Measurements from ENCODE around the gene NIPAL4.

NIPAL4 gene

GRCh38 chr5:157469687-157470086, 9.7 kb downstream of the NIPAL4 start:
- H4K20me1 ChIP-seq (ENCODE audit: insufficient read depth, low read length), result no peaks in the 10 kb centered on the region
- no peaks in the 10 kb centered on the region for H3F3A ChIP-seq (ENCODE audit: insufficient read depth, low read length)
- no peaks in the 10 kb centered on the region for H3K79me2 ChIP-seq (ENCODE audit: insufficient read depth, low read length)

GRCh38 chr5:157470631-157471030, 10.6 kb downstream of the NIPAL4 start:
- H3K27ac ChIP-seq (ENCODE audit: low read depth, low read length, poor library complexity, severe bottlenecking), result no peak overlapping the region
- H3K4me2 ChIP-seq (ENCODE audit: low read length), result no peak overlapping the region
- H3K79me2 ChIP-seq (ENCODE audit: insufficient read depth, low read length), result no peaks in the 10 kb centered on the region
- no peaks in the 10 kb centered on the region for H3K27me3 ChIP-seq (ENCODE audit: insufficient read depth, low read length)
- H4K20me1 ChIP-seq (ENCODE audit: insufficient read depth, low read length), result no peaks in the 10 kb centered on the region
- TF ChIP-seq EZH2 (IDR thresholded peaks at IDR 0.05; ENCODE audit: borderline replicate concordance, low read length), result no peak
- no peak for TF ChIP-seq CTCF (IDR thresholded peaks at IDR 0.05; ENCODE audit: low read length)
- no peaks in the 10 kb centered on the region for H3K36me3 ChIP-seq (ENCODE audit: insufficient read depth, low read length)
- no peak overlapping the region for H2AFZ ChIP-seq (ENCODE audit: low read length)
- no peaks in the 10 kb centered on the region for H3K9me3 ChIP-seq (ENCODE audit: low read length)
- no peak overlapping the region for H3K4me3 ChIP-seq (ENCODE audit: low read depth, low read length, poor library complexity, severe bottlenecking)
- no peaks in the 10 kb centered on the region for H3K9me2 ChIP-seq (ENCODE audit: low read depth, low read length)
- H3K4me1 ChIP-seq (ENCODE audit: insufficient read depth, low read length, severe bottlenecking), result no peaks in the 10 kb centered on the region
- no peak overlapping the region for H3K9ac ChIP-seq (ENCODE audit: low read length)
- H3F3A ChIP-seq (ENCODE audit: insufficient read depth, low read length), result no peaks in the 10 kb centered on the region

More at GRCh38 chr5:157469687-157470086, 9.7 kb downstream of the NIPAL4 start:
- Histone ChIP-seq H3K36me3 (ENCODE audit: insufficient read depth, low read length) (no peaks in the 10 kb centered on the region), H3K9ac (ENCODE audit: low read length) (no peak overlapping the region), H3K9me3 (ENCODE audit: low read length) (no peaks in the 10 kb centered on the region), H3K4me2 (ENCODE audit: low read length) (no peak overlapping the region), H3K9me2 (ENCODE audit: low read depth, low read length) (no peaks in the 10 kb centered on the region), H3K4me3 (ENCODE audit: low read depth, low read length, poor library complexity, severe bottlenecking) (no peak overlapping the region), H2AFZ (ENCODE audit: low read length) (no peak overlapping the region), H3K4me1 (ENCODE audit: insufficient read depth, low read length, severe bottlenecking) (no peaks in the 10 kb centered on the region), H3K27me3 (ENCODE audit: insufficient read depth, low read length) (no peaks in the 10 kb centered on the region), H3K27ac (ENCODE audit: low read depth, low read length, poor library complexity, severe bottlenecking) (no peak overlapping the region)
- no peak for TF ChIP-seq CTCF (IDR thresholded peaks at IDR 0.05; ENCODE audit: low read length)
- no peak for TF ChIP-seq EZH2 (IDR thresholded peaks at IDR 0.05; ENCODE audit: borderline replicate concordance, low read length)

GRCh38 chr5:157471709-157472108, 11.7 kb downstream of the NIPAL4 start:
- TF ChIP-seq CTCF (IDR thresholded peaks at IDR 0.05; ENCODE audit: low read length) (peak; percentile 81), EZH2 (IDR thresholded peaks at IDR 0.05; ENCODE audit: borderline replicate concordance, low read length) (no peak)
- no peak overlapping the region for H3K4me2 ChIP-seq (ENCODE audit: low read length)
- no peaks in the 10 kb centered on the region for H3F3A ChIP-seq (ENCODE audit: insufficient read depth, low read length)

More at GRCh38 chr5:157471709-157472108, 11.7 kb downstream of the NIPAL4 start:
- no peak overlapping the region for H3K9ac ChIP-seq (ENCODE audit: low read length)
- no peak overlapping the region for H2AFZ ChIP-seq (ENCODE audit: low read length)
- H3K4me1 ChIP-seq (ENCODE audit: insufficient read depth, low read length, severe bottlenecking), result no peaks in the 10 kb centered on the region
- no peak overlapping the region for H3K4me3 ChIP-seq (ENCODE audit: low read depth, low read length, poor library complexity, severe bottlenecking)
- H3K9me3 ChIP-seq (ENCODE audit: low read length), result no peaks in the 10 kb centered on the region
- no peaks in the 10 kb centered on the region for H3K9me2 ChIP-seq (ENCODE audit: low read depth, low read length)
- H4K20me1 ChIP-seq (ENCODE audit: insufficient read depth, low read length), result no peaks in the 10 kb centered on the region
- no peak overlapping the region for H3K27ac ChIP-seq (ENCODE audit: low read depth, low read length, poor library complexity, severe bottlenecking)
- no peaks in the 10 kb centered on the region for H3K79me2 ChIP-seq (ENCODE audit: insufficient read depth, low read length)
- no peaks in the 10 kb centered on the region for H3K27me3 ChIP-seq (ENCODE audit: insufficient read depth, low read length)
- no peaks in the 10 kb centered on the region for H3K36me3 ChIP-seq (ENCODE audit: insufficient read depth, low read length)

All from OCI-LY1 (cell line).